H9 (cell line): Measurements from ENCODE around the gene TRIM69. TPM values are rescaled to one million over a fixed set of nuclear protein-coding genes. Genes with fewer than 3 reads are reported as not detected.
A peak's percentile ranks its signal among the peaks of the same experiment; 100 is the strongest.

ENCODE experiments used
- DNase-seq: peaks from one replicate; pipeline ENCODE4 v3.0.0-alpha.2; 2017
- H2AFZ ChIP-seq: one replicate; pipeline ENCODE4 v1.6.1; 2013; ENCODE audit warnings: mild to moderate bottlenecking, low read length, control low read depth, moderate library complexity
- H2AK5ac ChIP-seq: 2 replicates; pipeline ENCODE4 v1.6.1; 2013; ENCODE audit warnings: low read length, control low read depth, mixed read lengths; ENCODE audit not compliant: insufficient read length
- H2BK120ac ChIP-seq: one replicate; pipeline ENCODE4 v1.6.1; 2013; ENCODE audit warnings: low read depth, mild to moderate bottlenecking, low read length, control low read depth, inconsistent platforms; ENCODE audit not compliant: poor library complexity, severe bottlenecking
- H2BK12ac ChIP-seq: 2 replicates; pipeline ENCODE4 v1.6.1; 2013; ENCODE audit warnings: low read length, control low read depth, mixed read lengths, low read depth; ENCODE audit not compliant: insufficient read length
- H2BK15ac ChIP-seq: 2 replicates; pipeline ENCODE4 v1.6.1; 2013; ENCODE audit warnings: low read depth, low read length, control low read depth
- H2BK20ac ChIP-seq: one replicate; pipeline ENCODE4 v1.6.1; 2013; ENCODE audit warnings: low read depth, mild to moderate bottlenecking, low read length, control low read depth, inconsistent platforms; ENCODE audit not compliant: poor library complexity, severe bottlenecking
- H2BK5ac ChIP-seq: 2 replicates; pipeline ENCODE4 v1.6.1; 2013; ENCODE audit warnings: low read length, control low read depth, mixed read lengths; ENCODE audit not compliant: insufficient read length
- H3K14ac ChIP-seq: 2 replicates; pipeline ENCODE4 v1.6.1; 2013; ENCODE audit warnings: low read length, control low read depth; ENCODE audit not compliant: insufficient read depth
- H3K18ac ChIP-seq: 2 replicates; pipeline ENCODE4 v1.6.1; 2013; ENCODE audit warnings: low read depth, mild to moderate bottlenecking, mixed read lengths, low read length, control low read depth; ENCODE audit not compliant: insufficient read length
- H3K23ac ChIP-seq: 2 replicates; pipeline ENCODE4 v1.6.1; 2013; ENCODE audit warnings: low read length, control low read depth, mixed read lengths, low read depth; ENCODE audit not compliant: insufficient read length
- H3K23me2 ChIP-seq: 2 replicates; pipeline ENCODE4 v1.6.1; 2013; ENCODE audit warnings: low read depth, mild to moderate bottlenecking, mixed read lengths, low read length, control low read depth; ENCODE audit not compliant: insufficient read length, poor library complexity, severe bottlenecking
- H3K27ac ChIP-seq: 2 replicates; pipeline ENCODE4 v1.5.1; 2013; ENCODE audit warnings: low read length, control low read depth, mixed read lengths, low read depth; ENCODE audit not compliant: insufficient read length
- H3K27me3 ChIP-seq: 2 replicates; pipeline ENCODE4 v1.6.1; 2013; ENCODE audit warnings: low read length, control low read depth, inconsistent platforms; ENCODE audit not compliant: insufficient read depth
- H3K4ac ChIP-seq: 2 replicates; pipeline ENCODE4 v1.6.1; 2013; ENCODE audit warnings: low read depth, mild to moderate bottlenecking, control low read depth, inconsistent platforms, low read length, moderate library complexity
- H3K4me1 ChIP-seq: 2 replicates; pipeline ENCODE4 v1.6.1; 2013; ENCODE audit warnings: low read length, control low read depth, inconsistent platforms; ENCODE audit not compliant: insufficient read depth
- H3K4me2 ChIP-seq: 2 replicates; pipeline ENCODE4 v1.6.1; 2013; ENCODE audit warnings: low read length, control low read depth, mixed read lengths; ENCODE audit not compliant: insufficient read length, insufficient read depth
- H3K56ac ChIP-seq: 2 replicates; pipeline ENCODE4 v1.6.1; 2013; ENCODE audit warnings: low read depth, mild to moderate bottlenecking, mixed read lengths, low read length, control low read depth; ENCODE audit not compliant: insufficient read length
- H3K79me1 ChIP-seq: 2 replicates; pipeline ENCODE4 v1.6.1; 2013; ENCODE audit warnings: low read depth, mild to moderate bottlenecking, moderate library complexity, low read length, control low read depth, inconsistent platforms; ENCODE audit not compliant: insufficient read depth, poor library complexity, severe bottlenecking
- H3K79me2 ChIP-seq: 2 replicates; pipeline ENCODE4 v1.6.1; 2013; ENCODE audit warnings: low read length, control low read depth, inconsistent platforms; ENCODE audit not compliant: insufficient read depth
- H3K9ac ChIP-seq: 2 replicates; pipeline ENCODE4 v1.6.1; 2013; ENCODE audit warnings: low read length, control low read depth, mixed read lengths; ENCODE audit not compliant: insufficient read length; ENCODE audit errors: extremely low read depth
- H3K9me3 ChIP-seq: one replicate; pipeline ENCODE4 v1.6.1; 2013; ENCODE audit warnings: low read depth, low read length, inconsistent platforms; ENCODE audit not compliant: control insufficient read depth
- H3T11ph ChIP-seq: one replicate; pipeline ENCODE4 v1.6.1; 2013; ENCODE audit warnings: mild to moderate bottlenecking, low read length, control low read depth, inconsistent platforms
- H4K20me1 ChIP-seq: one replicate; pipeline ENCODE4 v1.6.1; 2013; ENCODE audit not compliant: control insufficient read depth, insufficient read length, insufficient read depth
- H4K5ac ChIP-seq: 2 replicates; pipeline ENCODE4 v1.6.1; 2013; ENCODE audit warnings: low read depth, mild to moderate bottlenecking, mixed read lengths, low read length, control low read depth; ENCODE audit not compliant: insufficient read length
- H4K8ac ChIP-seq: replicated peaks from 2 replicates; pipeline ENCODE4 v1.6.1; 2013; ENCODE audit warnings: low read length, control low read depth, mixed read lengths, low read depth; ENCODE audit not compliant: insufficient read length
- H4K91ac ChIP-seq: 2 replicates; pipeline ENCODE4 v1.6.1; 2013; ENCODE audit warnings: low read depth, mild to moderate bottlenecking, moderate library complexity, mixed read lengths, low read length, control low read depth; ENCODE audit not compliant: insufficient read length
- H3K27ac Mint-ChIP-seq, 3 experiments: 2 replicates in 2 of 3; 3 replicates in 1 of 3; pipeline ENCODE4 v1.8.0; 2020 to 2021; ENCODE audit warnings: mixed read lengths in 3 of 3, mild to moderate bottlenecking in 1 of 3, moderate library complexity in 1 of 3
- H3K27me3 Mint-ChIP-seq: 2 replicates; pipeline ENCODE4 v1.8.0; 2021; ENCODE audit warnings: low read depth, mild to moderate bottlenecking, moderate library complexity, mixed read lengths
- H3K36me3 Mint-ChIP-seq, 3 experiments: 2 replicates in 2 of 3; 3 replicates in 1 of 3; pipeline ENCODE4 v1.8.0; 2020 to 2021; ENCODE audit warnings: low read depth in 3 of 3, mixed read lengths in 3 of 3; ENCODE audit not compliant: insufficient read depth in 1 of 3
- H3K4me1 Mint-ChIP-seq, 2 experiments: 2 replicates each; pipeline ENCODE4 v1.8.0; 2020; ENCODE audit warnings: mixed read lengths in 2 of 2
- H3K4me3 Mint-ChIP-seq, 2 experiments: 2 replicates in 1 of 2; 3 replicates in 1 of 2; pipeline ENCODE4 v1.8.0; 2020 to 2021; ENCODE audit warnings: mild to moderate bottlenecking in 2 of 2, mixed read lengths in 2 of 2, moderate library complexity in 1 of 2
- H3K9me3 Mint-ChIP-seq, 2 experiments: 2 replicates in 1 of 2; 3 replicates in 1 of 2; pipeline ENCODE4 v1.8.0; 2020; ENCODE audit warnings: mild to moderate bottlenecking in 2 of 2, mixed read lengths in 2 of 2, moderate library complexity in 1 of 2
- WGBS: extraction: QIAGEN DNeasy Blood & Tissue Kit; methylation state at CpG from one replicate; pipeline ENCODE4 v1.1.7; 2013; ENCODE audit warnings: missing lambda C conversion rate, low lambda C conversion rate, mixed read lengths; ENCODE audit not compliant: insufficient read length; ENCODE audit errors: extremely low coverage; 5-methylcytosine and 5-hydroxymethylcytosine counted together
- total RNA-seq: library from RNA; stranded (reverse); gene quantifications from 2 replicates; pipeline ENCODE4 v1.2.1, GENCODE V29; 2021
- TF ChIP-seq, protein P1 (sequence below): fragments of 200-600 bp; sonication (generic); conservative IDR thresholded peaks from 3 replicates; pipeline ENCODE4 v1.8.0; 2021; ENCODE audit warnings: antibody characterized with exemption, mild to moderate bottlenecking

The TRIM69 gene
- total RNA-seq, 1 experiment from 2014 or later, result 4.3 TPM

DNA sequence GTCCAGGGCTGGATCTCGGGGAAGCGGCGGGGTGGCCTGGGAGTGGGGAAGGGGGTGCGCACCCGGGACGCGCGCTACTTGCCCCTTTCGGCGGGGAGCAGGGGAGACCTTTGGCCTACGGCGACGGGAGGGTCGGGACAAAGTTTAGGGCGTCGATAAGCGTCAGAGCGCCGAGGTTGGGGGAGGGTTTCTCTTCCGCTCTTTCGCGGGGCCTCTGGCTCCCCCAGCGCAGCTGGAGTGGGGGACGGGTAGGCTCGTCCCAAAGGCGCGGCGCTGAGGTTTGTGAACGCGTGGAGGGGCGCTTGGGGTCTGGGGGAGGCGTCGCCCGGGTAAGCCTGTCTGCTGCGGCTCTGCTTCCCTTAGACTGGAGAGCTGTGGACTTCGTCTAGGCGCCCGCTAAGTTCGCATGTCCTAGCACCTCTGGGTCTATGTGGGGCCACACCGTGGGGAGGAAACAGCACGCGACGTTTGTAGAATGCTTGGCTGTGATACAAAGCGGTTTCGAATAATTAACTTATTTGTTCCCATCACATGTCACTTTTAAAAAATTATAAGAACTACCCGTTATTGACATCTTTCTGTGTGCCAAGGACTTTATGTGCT, 24.5 kb upstream of the TRIM69 start:
- peaks cover 6 to 7% of the 10 kb centered on the region in 2 experiments for H3K4me1 Mint-ChIP-seq
- H4K20me1 ChIP-seq, result no peaks in the 10 kb centered on the region
- peak overlapping the region; percentile 61 for H3K18ac ChIP-seq
- H3K9ac ChIP-seq, result peak overlapping the region; percentile 9
- H2BK20ac ChIP-seq, result no peak overlapping the region
- H4K8ac ChIP-seq, result no peak overlapping the region
- H3K23me2 ChIP-seq, result peaks cover 13% of the 10 kb centered on the region
- peaks cover under 1 to 8% (median 7%) of the 10 kb centered on the region in 3 experiments; a peak in 6 of 7 replicates for H3K36me3 Mint-ChIP-seq
- peak overlapping the region; percentile 55; the same call in 1 of the 2 replicates for H3K14ac ChIP-seq
- no peaks in the 10 kb centered on the region for H3K9me3 Mint-ChIP-seq
- H3K9me3 ChIP-seq, result no peaks in the 10 kb centered on the region
- H3K4me1 ChIP-seq, result no peaks in the 10 kb centered on the region
- H3K4me3 Mint-ChIP-seq, result peak overlapping the region; percentile 82 to 95
- H2BK12ac ChIP-seq, result no peak overlapping the region
- H2BK120ac ChIP-seq, result no peak overlapping the region
- H3K79me2 ChIP-seq, result no peaks in the 10 kb centered on the region; the same call in 1 of the 2 replicates
- no peak overlapping the region for H3K56ac ChIP-seq
- H3K27ac ChIP-seq, result no peak overlapping the region
- H3K27me3 ChIP-seq, result no peaks in the 10 kb centered on the region; the same call in 1 of the 2 replicates
- no peak for DNase-seq
- TF ChIP-seq, protein P1, sequence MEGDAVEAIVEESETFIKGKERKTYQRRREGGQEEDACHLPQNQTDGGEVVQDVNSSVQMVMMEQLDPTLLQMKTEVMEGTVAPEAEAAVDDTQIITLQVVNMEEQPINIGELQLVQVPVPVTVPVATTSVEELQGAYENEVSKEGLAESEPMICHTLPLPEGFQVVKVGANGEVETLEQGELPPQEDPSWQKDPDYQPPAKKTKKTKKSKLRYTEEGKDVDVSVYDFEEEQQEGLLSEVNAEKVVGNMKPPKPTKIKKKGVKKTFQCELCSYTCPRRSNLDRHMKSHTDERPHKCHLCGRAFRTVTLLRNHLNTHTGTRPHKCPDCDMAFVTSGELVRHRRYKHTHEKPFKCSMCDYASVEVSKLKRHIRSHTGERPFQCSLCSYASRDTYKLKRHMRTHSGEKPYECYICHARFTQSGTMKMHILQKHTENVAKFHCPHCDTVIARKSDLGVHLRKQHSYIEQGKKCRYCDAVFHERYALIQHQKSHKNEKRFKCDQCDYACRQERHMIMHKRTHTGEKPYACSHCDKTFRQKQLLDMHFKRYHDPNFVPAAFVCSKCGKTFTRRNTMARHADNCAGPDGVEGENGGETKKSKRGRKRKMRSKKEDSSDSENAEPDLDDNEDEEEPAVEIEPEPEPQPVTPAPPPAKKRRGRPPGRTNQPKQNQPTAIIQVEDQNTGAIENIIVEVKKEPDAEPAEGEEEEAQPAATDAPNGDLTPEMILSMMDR, result no peak
- H3K23ac ChIP-seq, result no peak overlapping the region
- no peak overlapping the region for H3T11ph ChIP-seq
- H2BK5ac ChIP-seq, result no peak overlapping the region
- peaks cover 15% of the 10 kb centered on the region for H3K27me3 Mint-ChIP-seq
- no peak overlapping the region for H2BK15ac ChIP-seq
- no peak overlapping the region for H3K4ac ChIP-seq
- H2AK5ac ChIP-seq, result no peak overlapping the region
- H4K91ac ChIP-seq, result no peak overlapping the region
- no CpG with 5 or more reads among the region's 46 CpGs for WGBS
- peak overlapping the region in 2 of 3 experiments; percentile 29 to 93; a peak in 4 of 7 replicates for H3K27ac Mint-ChIP-seq
- H4K5ac ChIP-seq, result no peak overlapping the region
- H3K79me1 ChIP-seq, result no peaks in the 10 kb centered on the region
- H3K4me2 ChIP-seq, result peak overlapping the region; percentile 55
- no peak overlapping the region for H2AFZ ChIP-seq
